ENCODE data around the gene ATAD3B.
"Not testable (repeated sequence)": the region's sequence is repeated elsewhere in the genome, so short reads cannot be mapped to it uniquely, and the experiment has no call there.

The ATAD3B gene, protein sequence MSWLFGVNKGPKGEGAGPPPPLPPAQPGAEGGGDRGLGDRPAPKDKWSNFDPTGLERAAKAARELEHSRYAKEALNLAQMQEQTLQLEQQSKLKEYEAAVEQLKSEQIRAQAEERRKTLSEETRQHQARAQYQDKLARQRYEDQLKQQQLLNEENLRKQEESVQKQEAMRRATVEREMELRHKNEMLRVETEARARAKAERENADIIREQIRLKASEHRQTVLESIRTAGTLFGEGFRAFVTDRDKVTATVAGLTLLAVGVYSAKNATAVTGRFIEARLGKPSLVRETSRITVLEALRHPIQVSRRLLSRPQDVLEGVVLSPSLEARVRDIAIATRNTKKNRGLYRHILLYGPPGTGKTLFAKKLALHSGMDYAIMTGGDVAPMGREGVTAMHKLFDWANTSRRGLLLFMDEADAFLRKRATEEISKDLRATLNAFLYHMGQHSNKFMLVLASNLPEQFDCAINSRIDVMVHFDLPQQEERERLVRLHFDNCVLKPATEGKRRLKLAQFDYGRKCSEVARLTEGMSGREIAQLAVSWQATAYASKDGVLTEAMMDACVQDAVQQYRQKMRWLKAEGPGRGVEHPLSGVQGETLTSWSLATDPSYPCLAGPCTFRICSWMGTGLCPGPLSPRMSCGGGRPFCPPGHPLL

DNA sequence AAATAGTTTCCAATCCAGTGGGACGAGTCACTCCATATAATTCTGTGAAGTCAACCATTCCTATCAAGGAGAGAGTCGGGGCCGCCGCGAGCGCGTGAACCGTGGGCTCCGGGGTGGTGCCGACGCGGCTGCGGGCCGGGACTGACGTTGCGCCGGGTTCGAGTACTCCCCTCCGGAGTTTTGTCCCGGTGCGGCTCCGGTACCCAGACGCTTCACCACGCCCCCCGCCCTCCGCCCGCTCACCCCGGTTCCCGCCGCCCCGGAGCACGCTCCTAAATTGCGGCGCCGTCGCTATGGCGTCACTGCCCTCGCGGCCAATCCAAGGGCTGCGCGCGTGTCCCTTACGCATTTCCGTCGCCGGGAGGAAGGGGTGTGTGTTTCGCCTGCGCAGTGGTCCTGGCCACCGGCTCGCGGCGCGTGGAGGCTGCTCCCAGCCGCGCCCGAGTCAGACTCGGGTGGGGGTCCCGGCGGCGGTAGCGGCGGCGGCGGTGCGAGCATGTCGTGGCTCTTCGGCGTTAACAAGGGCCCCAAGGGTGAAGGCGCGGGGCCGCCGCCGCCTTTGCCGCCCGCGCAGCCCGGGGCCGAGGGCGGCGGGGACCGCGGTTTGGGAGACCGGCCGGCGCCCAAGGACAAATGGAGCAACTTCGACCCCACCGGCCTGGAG is at the start of gene ATAD3B:
Gene ATAD3B, plus strand, starts transcription at position 377 of the 664 bp plus-strand sequence. Its CDS starts 120 bp downstream, at position 497.
- peak; percentile 88 for DNase-seq

DNA sequence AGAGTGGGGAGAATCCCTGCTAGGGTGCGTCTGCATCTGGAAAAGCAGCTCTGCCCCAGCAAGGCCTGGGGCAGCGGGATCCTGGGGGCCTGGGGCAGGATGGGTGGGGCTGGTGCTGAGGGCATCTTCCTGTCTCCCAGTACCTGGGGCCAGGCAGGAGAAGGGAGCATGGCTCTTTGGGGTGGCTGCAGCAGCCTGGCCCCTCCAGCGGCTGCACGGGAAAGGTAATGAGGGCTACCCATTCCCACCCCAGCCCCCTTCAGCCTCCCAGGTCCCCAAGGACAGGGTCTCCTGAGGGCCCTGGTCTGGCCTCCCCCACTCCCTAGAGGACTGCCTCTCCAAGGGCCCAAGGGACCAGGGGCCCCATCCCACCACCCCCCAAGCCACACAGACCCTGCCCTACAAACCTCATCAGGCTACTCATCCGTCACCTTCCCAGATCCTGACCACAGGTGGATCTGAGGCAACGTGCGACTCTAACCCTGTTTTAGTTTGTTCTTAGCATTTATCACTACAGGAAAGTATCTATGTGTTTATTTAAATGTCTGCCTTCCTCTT is 49.6 kb upstream of the ATAD3B start:
- DNase-seq, result no peak

DNA sequence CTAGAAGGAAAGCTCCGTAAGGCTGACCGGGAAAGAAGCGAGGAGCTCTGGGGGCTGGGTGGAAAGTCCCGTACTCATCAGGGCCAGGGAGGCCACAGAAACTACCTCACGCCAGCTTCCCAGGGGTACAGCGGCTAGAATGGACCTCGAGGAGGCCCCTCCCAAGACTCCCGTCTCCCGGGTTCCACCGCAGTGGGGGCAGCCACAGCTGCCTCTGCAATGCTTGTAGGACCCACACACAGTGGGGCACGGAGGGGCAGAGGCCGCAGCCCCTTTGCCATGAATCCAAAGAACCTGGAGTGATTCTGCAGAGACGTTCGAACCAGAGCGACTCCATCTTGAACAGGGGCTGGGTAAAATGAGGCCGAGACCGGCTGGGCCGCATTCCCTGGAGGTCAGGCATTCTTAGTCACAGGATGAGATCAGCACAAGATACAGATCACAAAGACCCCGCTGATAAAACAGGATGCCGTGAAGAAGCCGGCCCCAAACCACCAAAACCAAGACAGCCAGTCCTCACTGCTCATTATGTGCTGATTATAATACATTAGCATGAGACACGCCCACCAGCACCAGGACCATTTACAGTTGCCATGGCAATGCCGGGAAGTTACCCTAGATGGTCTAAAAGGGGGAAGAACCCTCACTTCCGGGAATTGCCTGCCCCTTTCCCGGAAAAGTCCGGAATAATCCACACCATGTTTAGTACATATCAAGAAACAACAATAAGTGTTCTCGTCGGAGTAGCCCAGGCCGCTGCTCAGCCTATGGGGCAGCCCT is 48.9 kb upstream of the ATAD3B start:
- DNase-seq, result no peak

DNA sequence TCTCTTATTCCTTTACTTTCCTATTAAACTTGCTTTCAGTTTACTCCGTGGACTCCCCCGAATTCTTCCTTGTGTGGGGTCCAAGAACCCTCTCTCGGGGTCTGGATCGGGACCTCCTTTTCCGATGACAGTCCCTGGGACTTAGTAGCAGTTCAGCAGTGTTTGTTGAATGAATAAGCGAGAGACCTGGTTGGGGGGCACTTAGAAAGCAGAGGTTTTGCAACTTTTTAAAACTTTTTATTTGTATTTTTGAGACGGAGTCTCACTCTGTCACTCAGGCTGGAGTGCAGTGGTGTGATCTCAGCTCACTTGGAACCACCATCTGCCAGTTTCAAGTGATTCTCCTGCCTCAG is 48.3 kb upstream of the ATAD3B start:
- no peak for DNase-seq

DNA sequence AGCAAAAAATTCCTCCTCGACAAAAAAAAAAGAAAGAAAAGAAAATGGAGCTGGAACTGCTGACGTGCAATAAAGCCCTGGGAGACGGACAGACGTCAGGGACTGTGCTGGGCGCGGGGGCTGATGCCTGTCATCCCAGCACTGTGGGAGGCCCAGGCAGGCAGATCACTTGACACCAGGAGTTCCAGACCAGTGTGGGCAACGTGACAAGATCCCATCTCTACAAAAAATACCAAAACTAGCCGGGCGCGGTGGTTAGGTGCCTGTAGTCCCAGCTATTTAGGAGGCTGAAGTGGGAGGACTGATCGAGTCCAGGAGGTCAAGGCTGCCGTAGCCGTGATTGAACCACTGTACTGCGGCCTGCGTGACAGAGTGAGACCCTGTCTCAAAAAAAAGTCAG is 46.9 kb upstream of the ATAD3B start:
- no peak for DNase-seq

DNA sequence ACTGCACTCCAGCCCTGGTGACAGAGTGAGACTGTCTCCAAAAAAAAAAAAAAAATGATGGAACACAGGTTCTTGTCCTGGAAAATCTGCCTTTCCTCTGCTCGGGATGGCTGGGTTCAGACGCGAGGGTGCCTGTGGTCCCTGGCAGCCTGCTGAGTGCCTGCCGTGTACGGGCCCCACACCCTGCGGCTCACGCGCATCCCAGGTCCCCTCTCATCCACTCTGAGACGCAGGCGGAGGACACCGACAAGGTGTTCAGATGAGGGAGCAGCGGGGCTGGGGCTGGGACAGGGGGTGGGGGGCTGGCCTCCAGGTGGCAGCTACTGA is 46.2 kb upstream of the ATAD3B start:
- DNase-seq, result no peak

DNA sequence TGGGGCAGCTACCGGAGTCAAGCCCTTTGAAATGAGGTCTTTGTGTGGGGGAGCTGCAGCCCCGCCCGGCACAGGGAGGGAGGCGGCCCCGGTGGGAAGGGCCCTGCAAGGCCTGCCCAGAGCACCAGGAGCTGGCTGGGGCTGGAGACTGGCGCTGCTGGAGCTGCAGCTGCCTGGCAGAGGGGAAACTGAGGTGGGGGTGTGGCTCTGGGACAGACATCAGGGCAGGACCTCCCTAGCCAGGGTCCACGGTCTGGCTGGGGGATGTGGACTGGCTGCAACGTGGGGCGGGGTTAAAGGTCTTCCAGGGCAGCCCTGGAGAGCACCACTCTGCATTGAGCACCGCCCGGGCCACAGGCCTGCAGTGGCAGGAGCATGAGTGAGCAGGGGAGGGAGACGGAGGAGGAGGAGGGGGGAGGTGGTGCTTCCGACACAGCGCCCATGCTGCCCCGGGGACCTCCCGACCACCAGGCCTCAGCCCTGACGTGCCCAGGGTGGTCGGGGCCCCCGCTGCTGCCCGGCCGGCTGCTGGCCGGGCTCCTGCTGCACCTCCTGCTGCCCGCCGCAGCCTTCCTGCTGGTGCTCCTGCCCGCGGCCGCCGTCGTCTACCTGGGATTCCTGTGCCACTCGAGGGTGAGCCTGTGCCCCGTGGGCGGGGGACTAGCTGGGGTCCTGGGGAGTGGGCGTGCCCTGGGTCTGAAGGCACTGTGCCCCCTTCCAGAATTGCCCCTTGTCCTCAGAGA is 45.6 kb upstream of the ATAD3B start:
- DNase-seq, result no peak

DNA sequence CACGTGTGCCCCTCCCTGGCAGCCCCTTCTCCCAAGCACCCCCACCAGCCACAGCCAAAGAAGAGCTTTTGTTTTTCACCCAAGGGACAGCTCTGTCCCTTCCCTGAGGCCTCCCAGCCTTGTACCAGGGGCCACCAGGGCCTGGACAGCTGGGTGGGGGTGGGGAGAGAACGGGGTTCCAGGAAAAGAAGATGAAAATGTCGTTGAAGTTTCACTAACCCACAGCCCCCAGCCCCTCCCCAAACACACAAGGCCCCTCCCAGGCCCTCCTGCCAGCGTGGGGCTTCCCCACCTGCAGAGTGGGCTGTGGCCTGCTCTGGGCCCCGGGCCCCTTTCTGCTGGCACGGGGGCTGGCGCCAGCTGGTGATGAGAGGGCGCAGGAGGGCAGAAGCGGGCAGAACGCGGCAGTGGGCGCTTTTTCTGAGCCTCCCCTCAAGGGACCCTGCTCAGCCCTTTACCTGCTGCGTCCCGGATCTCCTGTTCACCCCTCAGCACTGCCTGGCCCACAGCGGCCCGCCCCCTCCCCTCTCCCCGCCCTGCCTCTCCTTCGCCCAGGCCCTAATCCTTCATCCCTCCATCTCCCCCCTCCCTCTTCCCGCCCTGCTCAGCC is 45.0 kb upstream of the ATAD3B start:
- DNase-seq, result no peak

DNA sequence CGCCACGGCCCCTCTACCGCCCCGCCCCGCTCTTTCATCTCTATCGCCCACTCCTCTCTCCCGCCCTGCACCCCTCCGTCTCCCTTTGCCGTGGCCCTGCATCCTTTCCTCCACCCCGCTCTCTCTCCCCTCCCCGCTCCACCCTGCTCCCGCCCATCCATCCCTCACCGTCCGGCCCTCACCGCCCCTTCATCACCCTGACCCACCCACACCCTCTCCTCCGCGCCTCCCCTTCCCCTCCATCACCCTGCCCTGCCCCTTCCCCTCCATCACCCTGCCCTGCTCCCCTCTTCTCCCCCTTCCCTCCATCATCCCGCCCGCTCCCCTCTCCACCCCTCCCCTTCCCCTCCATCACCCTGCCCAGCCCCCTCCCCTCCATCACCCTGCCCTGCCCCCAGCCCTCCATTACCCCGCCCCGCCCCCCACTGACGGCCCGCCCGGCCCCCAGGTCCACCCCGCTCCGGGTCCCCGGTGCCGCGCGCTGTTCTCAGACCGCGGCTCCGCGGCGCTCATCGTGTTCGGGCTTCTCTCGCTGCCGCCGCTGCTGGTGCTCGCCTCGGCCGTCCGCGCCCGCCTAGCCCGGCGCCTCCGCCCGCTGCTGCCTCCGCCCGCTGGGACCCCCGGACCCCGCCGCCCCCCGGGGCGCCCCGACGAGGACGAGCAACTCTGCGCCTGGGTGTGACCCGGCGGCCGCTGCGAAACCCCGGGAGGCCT is 44.3 kb upstream of the ATAD3B start:
- no peak for DNase-seq

DNA sequence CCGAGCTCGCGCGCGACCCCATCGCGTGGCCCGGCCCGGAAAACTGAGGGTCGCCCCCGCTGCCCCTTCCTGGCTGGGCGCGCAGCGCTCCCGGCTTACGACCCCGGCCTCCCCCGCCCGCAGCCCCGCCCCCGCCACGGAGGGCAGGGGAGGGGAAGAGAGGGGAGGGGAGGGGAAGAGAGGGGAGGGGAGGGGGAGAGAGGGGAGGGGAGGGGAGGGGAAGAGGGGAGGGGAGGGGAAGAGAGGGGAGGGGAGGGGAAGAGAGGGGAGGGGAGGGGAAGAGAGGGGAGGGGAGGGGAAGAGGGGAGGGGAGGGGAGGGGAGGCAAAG is 43.8 kb upstream of the ATAD3B start:
- DNase-seq, result no peak

DNA sequence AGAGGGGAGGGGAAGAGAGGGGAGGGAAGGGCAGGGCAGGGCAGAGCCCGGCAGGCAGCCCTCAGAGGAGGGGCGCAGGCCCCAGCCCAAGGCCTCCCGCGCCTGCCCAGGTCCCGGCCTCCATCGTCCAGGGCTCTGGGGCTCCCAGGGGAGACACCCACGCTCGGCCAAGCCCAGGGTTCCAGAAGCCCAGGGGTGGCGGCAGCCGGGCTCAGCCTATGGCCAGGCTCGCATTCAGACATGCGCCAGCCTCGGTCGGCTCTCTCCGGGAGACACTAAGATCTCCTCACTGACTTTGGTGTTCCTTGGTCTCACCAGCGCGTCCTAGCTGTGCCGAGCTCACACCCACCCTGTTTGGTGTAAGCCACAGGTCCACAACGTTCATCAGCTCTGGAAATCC is 43.4 kb upstream of the ATAD3B start:
- DNase-seq, result no peak

DNA sequence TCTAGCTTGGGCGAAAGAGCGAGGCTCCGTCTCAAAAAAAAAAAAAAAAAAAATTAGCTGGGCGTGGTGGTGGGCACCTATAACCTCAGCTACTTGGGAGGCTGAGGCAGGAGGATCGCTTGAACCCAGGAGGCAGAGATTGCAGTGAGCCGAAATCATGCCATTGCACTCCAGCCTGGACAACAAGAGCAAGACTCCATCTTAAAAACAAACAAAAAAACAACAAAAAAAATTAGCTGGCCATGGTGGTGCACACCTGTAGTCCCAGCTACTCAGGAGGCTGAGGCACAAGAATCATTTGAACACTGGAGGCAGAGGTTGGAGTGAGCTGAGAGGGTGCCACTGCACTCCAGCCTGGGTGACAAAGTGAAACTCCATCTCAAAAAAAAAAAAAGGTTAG is 42.6 kb upstream of the ATAD3B start:
- not testable (repeated sequence) for DNase-seq

DNA sequence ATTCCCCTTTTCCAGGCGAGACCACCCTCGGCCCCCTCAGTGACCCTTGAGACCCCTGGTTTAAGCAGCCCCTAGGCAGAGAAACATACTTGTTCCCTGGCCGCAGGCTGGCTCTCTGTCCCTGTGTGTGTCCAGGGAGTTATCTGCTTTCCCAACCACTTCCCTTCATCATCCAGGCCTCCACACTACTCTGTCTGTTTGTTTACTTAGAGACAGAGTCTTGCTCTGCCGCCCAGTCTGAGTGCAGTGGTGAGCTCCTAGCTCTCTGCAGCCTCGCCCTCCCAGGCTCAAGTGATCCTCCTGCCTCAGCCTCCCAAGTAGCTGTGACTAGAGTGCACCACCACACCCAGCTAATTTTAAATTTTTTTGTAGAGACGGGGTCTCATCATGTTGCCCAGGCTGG is 41.9 kb upstream of the ATAD3B start:
- no peak for DNase-seq

DNA sequence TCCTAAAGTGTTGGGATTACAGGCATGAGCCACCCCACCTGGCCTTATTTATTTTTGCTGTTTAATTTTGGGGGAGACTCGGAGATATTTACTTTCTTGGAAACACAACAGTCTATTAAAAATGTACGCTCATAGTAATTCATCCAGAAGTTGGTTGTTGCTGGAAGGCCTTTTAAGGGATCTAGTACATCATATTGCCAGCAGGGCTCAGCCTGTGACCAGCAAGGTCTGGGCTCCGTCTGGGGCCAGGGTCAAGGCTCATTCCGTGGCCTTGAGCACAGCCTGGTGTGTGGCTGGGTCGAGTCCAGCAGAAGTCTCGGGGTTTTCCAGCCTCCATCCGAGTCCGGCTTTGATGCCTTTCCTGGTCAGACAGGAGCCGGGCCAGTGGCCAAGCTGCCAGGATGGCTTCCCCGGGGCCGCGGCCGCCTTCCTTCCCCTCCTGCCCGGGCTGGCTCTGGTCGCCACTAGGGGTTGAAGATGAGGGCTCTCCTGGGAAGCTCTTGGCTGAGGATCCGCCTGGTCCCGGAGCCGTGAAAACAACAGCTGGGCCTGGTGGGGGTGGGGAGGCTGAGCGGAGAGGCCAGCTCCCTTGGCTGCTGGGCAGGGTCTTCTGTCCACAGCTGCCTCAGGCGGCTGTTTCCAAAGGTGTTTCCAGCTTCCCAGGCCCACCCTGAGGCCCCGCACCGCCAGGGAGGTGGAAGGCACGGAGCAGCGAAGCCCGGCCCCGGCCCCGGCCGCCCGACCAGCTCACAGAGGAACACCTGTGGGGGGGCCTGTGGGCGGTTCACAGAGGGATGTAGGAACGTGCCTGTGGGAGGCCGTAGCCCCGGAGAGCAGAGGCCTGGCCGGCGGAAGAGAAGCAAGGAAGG is 41.2 kb upstream of the ATAD3B start:
- DNase-seq, result no peak

DNA sequence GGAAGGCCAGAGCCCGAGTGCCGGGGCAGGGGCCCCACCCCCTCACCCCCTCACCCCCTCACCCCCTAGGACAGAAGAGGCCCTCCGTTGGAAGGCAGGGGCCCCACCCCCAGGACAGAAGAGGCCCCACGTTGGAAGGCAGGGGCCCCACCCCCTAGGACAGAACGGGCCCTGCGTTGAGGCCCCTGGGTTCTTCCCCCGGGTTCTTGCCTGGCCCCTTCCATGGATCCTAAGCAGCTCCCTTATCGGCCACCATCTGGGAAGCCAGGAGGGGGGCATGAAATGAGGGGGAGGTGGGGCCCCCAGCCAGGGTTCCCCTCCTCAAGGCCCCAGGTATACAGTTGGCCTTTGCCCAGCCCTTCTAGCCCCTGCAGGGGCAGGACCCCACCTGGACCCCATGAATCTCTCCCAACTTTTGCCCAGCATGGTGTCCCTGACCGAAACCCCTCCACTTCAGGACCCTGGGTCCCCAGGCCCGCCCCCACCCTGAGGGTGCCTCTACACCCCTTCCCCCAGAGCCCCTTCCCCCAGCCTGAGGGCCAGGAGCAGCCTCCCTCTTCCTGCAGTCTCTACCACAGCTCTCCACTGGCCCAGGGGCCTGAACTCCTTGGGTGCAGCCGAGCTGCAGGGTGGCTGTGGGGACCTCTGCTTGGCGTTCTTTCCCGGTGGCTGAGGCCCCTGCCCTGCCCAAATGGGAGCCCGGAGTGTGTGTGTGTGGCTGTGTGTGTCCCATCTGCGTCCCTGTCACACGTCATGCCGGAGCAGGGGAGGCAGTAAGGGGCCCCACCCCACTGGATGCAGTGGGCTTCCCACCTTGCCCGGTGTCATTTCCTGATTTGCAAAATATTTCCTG is 40.3 kb upstream of the ATAD3B start:
- no peak for DNase-seq

DNA sequence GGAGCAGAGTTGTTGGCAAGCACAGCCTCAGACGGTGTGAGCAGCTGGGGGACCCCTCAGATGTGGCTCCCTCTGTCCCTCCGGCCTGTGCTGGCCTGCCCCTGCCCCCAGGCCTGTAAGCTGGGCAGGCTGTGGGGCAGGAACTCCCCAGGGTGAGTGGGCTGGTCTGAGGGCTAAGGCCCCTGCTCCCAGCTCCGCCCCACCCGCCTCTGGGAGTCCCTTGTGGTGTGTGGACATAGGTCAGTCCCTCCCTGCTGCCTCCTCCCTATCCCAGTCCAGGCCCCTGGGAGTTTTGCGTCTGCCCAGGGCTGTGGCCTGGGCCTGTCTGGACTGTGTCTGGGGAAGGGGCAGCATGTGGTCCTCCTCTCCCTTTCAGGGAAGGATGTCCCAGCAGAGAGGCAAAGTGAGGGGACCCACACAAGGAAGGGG is 39.7 kb upstream of the ATAD3B start:
- no peak for DNase-seq

DNA sequence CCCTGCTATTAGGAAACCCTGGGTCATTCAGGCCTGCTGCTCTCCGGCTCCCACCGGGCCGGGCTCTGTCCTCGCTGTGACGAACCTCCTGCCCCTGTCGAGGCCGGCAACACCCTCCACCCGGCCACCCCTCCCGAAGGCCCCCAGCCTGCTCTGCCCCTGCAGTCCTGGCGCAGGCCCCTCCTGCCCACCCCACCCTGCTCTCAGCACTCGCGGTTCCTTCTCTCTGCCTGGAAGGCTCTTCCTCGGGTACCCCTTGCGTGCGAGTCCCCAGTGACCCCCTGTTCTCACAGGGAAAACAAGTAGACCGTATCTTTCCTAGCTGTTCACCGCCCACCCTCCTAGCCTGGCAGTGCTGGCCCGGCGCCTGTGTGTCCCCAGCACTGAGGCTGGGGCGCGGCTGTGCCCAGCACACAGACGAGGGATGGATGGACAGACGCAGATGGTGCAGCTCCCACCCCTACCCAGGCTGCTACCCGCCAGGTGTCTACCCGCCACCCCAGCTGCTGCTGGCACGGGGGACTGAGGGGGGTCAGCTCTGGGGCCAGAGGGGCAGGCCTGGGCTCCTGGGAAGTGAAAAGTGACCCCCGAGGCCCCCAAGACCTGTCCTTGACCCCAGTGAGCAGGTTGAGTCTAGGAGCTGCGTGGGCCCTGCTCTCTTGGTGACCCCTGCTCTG is 39.2 kb upstream of the ATAD3B start:
- DNase-seq, result no peak

DNA sequence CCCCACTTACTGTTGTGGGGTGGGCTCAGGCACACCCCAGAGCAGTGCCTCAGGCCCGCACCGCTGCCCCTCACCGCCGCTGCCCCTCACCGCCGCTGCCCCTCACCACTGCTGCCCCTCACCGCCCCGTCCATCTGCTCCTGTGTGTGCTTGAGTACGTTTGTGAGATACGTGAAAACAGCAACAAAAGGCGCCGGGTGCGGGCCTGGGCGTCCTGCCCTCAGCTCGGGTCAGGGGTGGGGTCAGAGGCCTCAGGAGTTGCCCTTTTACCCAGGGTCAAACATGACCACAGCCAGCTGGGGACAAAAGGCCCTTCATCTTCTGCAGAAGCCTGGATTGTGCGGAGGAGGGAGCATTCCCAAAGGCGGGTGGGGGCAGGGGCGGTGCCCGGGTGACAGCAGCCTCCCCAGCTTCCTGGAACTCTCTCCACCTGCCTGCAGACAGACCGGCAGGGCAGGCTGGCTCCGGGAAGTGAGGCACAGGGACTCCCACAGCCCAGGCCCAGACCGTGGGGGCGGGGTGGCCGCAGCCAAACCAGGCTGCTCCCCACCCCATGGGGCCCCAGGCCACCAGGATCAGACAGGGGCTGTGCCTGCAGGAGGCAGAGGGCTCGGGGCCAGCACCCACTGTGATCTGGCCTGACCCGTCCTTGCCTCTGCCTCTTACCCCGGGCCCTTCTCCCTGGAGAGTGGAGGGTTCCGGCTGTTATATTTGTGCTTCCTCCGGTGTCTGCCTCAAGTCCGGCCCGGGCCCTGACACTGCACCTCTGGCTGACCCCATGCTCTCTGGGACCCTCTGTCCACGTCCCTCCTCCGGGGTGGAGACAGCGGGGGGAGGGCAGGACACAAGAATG is 38.4 kb upstream of the ATAD3B start:
- DNase-seq, result no peak
